Endothelial cell of umbilical vein (primary cell): Measurements from ENCODE around the gene CDC42EP4.

Experiments
- CTCF ChIP-seq, 2 donors: IDR thresholded peaks; 1 replicate in 1 of 2; 2 replicates in 1 of 2; pipeline ENCODE4 v1.5.1; 2011; ENCODE audit warnings: low read length in 2 of 2, mild to moderate bottlenecking in 2 of 2, moderate library complexity in 2 of 2, control low read depth in 1 of 2, inconsistent platforms in 1 of 2, low read depth in 1 of 2; ENCODE audit not compliant: insufficient read depth in 1 of 2; ENCODE audit errors: extremely low read depth in 1 of 2
- POLR2A ChIP-seq: IDR thresholded peaks from 2 replicates; pipeline ENCODE4 v1.6.1; 2012; ENCODE audit warnings: low read depth, mild to moderate bottlenecking, control low read depth, low read length

GRCh38 chr17:73351764-73352163, 40.0 kb upstream of the CDC42EP4 start:
- no peak for TF ChIP-seq POLR2A
- TF ChIP-seq CTCF (IDR thresholded peaks at IDR 0.05; ENCODE audit: extremely low read depth in 1 of 2, insufficient read depth in 1 of 2, low read depth in 1 of 2, low read length in 2 of 2): no peak
